GM19239 (cell line): ENCODE measurements around the gene TMOD3.

Experiments used
- DNase-seq: peaks from one replicate; pipeline ENCODE4 v3.0.0; 2011; ENCODE audit warnings: low spot score; ENCODE audit not compliant: insufficient read length
- FAIRE-seq: peaks from 2 replicates; lab custom pipeline; 2011; peaks lifted over from hg19 to GRCh38; lab: Jason Lieb, UNC

TMOD3 gene

DNA sequence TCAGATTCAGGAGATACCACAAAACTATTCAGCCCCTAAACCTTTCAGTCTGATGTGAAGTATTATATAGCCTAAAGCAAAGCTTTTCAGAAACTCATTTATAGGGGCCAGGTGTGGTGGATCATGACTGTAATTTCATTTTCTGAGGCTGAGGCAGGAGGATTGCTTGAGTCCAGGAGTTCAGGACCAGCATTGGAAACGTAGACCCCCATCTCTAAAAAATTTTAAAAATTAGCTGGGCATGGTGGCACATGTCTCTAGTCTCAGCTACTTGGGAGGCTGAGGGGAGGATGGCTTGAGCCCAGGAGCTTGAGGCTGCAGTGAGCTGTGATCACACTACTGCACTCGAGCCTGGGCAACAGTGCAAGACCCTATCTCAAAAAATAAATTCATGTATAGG lies 60.0 kb downstream of the TMOD3 start:
- DNase-seq (no peak), FAIRE-seq (no peak)

DNA sequence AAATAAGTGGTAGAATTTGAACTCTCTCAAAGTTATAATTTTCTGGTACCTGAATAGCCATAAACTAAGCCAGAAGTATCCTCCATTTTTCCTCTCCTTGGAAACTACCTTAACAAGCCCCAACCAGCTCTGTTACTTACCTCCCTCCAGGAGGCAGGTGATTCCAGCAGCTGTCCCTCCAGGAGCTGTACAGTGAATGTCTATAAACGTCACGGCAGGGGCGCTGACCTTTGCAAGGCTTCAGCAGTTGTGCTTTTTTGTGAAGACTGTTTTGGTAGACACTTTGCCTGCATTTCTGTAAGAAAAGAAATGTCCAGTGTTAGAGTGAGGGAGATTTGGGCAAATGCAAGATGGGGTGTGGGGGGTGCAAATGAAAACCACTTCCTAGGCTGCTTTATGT lies 75.0 kb downstream of the TMOD3 start:
- FAIRE-seq: no peak
- DNase-seq: no peak

DNA sequence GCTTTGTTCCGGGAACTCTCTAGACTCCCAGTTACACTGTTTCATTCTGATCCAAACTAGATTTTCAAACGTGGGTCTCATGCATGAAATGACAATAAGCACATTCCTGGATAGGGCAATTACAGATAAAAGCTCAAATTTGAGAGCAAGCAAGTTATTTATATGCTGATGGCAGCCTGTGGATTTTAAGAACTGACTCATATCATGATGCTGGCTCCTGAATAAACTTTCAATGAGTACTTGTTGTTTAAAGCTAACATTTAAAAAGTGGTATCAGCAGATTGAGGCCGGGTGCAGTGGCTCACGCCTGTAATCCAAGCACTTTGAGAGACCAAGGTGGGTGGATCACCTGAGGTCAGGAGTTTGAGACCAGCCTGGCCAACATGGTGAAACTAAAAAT lies 75.5 kb downstream of the TMOD3 start:
- DNase-seq (no peak), FAIRE-seq (no peak)

DNA sequence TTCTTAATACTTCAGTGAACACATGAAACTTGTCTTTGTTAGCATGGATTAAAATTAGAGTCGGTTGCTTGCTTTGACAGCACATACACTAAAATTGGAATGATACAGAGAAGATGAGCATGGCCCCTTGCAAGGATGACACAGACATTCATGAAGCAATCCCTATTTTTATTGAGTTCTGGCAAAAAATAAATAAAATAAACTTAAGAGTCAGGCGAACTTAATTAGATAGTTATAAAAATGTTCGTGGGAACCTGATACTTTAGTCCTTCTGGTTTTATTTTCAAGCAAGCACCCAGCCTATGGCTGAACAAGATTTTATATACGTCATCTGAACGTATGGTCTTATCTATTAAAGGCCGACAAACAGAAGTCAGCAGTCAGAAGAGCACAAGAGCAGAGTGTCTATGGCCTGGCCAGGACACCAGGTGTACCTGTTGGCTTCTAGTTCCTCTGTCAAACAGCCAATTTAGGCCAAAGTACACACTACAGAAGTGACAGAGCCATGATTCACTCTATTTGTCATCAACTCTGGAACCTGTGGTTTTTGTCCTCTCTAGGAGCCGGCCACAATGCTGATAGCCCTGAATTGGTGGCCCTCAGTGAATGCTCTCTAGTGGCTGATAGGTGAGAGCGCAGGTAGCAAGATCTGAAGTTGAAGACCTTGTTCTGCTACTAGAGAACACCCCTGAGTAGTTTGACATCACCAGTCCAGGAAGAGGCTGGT lies 77.8 kb downstream of the TMOD3 start:
- DNase-seq (no peak), FAIRE-seq (no peak)

DNA sequence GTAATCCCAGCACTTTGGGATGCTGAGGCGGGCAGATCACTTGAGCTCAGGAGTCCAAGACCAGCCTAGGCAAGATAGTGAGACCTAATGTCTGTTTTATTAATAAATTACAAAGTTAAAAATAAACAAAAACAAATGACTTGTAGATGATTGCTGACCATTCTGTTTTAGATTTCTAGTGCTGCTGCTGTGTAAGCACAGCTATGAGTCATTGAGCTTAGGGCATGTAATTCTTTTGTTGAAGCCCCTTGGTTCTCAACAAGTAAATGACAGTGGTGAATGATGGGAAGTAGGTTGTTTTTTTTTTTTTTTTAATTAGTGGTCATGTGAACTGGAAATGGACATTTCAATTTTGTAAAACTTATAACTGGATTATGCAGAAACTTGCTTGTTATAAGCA lies 78.9 kb downstream of the TMOD3 start:
- FAIRE-seq (no peak), DNase-seq (no peak)

DNA sequence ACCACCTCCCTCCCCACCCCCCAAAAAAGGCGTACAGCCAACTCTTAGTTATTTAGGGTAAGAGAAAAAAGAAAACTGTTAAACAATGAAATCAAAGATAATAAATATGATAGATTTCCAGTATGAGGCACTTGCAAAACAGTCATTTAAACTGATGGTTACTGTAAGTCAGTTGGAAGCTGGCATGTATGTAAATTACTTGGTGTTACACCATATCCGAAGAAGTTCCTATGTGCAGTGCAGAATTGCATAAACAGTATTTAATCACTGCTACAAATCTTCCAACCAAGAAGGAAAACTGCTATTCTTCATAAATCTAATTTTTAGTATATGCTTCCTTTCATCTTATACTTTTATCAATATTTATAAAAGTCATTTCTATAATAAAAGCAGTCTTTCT lies 80.1 kb downstream of the TMOD3 start:
- no peak for DNase-seq
- no peak for FAIRE-seq

DNA sequence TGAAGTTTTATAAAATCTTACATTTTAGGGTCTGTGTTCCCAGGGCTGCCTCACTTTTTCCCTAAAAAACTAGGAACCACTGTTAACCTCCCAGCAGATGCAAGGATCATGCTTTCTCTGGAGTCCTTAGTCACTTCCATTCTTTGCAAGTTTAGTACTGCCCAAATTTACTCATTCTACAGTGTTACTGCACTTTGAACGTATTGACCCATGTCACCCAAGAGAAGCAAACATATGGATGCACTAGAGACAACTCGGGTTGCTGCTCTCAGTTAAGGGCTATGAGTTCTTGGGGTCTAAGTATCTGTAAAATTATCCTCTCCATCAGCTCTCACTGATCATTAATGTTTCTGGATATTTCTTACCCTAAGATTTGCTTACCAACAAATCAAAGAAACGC lies 83.1 kb downstream of the TMOD3 start:
- DNase-seq: no peak
- FAIRE-seq: no peak

DNA sequence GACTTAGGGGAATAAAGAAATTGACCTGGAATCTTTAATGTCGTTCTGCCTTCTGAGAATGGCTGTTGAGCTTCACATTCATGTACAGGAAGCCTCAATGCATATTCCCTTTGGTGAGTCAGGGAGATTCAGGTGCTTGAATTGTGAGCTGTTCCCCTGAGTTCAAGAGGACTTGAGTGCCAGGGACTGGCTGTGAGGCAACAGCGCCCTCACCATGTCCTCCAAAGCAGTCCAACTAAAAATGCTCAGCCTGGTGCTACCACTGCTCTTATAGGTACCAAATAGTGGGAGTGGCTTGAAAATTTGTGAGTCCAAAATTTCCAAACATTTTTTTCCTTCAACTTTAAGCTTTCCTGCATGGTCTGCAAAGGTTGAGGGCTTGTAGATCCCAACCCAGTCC lies 88.0 kb downstream of the TMOD3 start:
- DNase-seq (no peak), FAIRE-seq (no peak)

DNA sequence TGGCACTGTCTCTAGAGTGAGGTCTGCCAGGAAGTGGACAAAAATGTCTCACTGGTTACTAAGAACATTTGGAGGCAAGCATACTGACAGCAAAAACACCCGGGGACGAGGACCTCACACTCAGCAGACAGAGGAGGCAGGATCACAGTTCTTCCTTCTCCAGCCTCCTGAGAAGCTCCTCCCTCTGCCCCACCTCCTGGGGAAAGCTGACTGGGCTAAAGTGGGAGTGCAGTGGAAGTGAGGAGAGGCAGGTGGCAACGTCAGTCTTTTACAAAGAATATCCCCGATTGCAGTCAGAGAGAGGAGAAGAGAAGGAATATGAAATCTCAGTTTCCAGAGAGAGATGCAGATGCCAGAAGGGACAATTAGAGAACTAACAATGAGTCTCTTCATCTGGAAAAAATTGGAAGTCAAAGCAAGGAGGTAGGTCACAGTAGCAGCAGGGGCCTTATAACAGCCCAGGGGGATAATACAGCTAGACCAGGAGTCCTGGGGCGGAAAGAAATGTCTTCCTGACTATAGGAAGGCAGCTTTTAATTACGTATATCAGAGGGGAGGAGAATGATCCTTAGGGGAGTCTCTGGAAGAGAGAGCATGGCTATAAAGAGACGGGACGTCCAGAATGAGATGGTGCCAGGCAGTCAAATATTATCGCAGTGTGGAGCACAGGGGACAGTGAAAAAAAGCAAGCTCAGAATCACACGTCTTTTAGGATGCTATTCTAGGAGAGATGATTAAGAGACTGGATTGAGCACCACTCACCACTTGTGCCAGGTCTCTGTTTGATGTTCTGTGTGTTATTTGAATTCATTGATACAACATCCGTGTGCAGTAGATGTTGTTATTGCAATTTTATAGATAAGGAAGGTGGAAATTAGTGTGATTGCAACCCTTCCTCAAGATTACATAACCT lies 95.0 kb downstream of the TMOD3 start:
- FAIRE-seq: no peak
- DNase-seq: no peak

DNA sequence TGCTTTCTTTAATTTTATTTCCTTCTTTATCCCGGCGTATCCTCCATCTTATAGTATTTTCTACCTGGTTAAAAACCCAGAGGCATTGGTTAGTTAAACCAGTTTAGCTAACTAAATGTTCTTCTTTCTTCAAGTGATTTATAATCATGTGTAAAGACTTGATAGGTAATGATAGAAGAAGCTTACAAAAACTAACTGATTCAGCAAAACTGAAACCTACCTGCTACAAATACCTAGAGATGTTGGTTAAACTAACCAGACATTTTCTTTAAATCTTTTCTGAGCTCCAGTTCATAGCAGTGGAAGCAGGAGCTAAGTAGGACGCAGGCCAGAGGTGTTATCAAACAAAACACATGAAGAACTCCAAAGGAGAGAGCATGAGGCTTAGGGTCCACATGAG lies 97.4 kb downstream of the TMOD3 start:
- FAIRE-seq (no peak), DNase-seq (no peak)

DNA sequence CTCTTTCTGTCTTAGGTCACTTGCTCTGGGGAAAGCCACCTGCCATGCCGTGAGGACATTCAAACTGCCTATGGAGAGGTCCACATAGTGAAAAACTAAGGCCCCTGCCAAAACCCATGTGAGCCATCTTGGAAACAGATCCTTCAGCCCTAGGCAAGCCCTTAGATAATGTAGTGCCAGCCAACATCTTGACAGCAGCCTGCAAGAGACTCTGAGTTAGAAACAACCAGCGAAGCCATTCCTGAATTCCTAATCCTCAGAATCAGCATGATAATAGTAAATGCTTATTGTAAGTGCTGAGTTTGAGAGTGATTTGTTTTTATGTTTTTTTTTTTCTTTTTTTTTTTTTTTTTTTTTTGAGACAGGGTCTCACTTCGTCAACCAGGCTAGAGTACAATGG lies 101.6 kb downstream of the TMOD3 start:
- FAIRE-seq (no peak), DNase-seq (no peak)

DNA sequence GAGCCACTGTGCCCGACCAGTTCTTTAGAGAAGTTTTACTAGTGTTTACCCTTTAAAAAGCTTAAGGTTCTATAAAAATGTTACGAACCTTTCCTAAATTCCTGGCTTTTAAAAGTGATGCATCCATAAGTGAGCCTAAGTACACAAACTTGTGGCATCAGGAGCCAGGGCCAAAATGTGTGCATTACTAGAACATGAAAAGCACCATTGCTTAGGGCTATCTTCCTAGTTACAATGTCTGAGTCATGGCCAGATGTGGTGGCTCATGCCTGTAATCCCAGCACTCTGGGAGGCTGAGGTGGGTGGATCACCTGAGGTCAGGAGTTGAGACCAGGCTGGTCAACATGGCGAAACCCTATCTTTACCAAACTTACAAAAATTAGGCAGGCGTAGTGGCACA lies 102.2 kb downstream of the TMOD3 start:
- FAIRE-seq: no peak
- no peak for DNase-seq

DNA sequence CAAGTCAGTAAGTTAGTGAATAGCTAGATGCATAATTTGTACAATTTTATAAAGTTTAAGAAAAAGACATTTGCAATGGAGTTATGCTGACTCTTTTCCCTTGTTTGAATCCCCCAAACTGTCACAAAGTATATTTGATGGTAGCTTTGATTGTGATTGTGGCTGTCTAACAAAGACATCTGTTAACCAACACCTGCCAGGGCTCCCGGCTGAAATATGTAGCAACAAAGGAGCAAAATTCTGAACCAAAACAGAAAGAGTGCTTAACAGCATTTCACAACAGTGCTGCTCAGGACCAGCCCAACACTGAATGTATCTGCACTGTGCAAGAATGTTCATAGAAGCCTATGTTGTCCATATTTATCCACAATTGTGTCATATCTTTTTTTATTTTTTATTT lies 102.7 kb downstream of the TMOD3 start:
- DNase-seq (no peak), FAIRE-seq (no peak)

DNA sequence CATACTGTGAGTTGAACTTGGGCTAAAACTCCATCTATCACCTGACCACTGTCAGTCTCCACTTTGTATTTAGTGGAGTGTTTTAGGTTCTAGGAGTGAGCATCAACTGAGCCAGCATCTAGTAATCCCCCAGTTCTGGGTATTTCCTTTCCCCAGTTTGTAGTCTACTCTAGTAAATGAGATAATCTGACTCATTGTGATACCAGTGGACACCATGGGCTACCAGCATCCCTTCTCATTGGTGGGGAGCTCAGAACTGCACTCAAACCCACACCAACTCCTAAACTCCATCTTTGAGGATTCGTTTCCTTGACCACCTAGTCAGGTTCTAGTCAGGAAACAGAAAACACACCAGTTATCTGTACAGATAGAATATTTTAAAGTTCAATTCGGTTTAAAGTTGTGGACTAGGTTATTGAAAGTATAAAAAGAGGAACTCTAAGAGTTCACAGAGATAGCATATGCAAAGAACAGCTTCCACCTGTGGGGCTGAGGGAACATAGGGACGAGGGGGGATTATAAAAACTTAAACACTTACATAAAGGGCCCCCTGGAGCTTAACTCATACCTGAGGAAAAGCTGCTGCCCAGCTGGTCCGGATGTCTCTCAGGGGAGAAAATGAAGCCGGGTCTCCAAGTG lies 106.1 kb downstream of the TMOD3 start:
- FAIRE-seq (peak; percentile 64), DNase-seq (peak; percentile 37)

DNA sequence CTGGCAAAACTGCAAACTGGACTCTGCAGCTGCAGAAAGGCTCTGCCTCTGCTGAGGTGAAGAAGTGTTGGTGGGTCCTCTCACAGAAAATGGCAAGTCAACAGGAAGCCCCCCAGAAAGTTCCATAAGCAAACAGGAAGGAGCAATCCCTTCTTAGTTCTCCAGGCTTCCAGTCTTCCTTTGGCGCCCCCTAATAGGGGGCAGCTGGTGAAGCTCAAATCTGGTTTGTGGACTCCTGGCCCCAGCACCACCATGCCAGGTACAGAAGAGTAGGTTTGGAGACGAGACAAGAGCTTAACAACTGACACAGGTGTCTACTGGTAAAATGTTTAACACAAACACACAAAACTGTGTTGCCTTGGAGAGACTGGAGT lies 106.6 kb downstream of the TMOD3 start:
- no peak for FAIRE-seq

DNA sequence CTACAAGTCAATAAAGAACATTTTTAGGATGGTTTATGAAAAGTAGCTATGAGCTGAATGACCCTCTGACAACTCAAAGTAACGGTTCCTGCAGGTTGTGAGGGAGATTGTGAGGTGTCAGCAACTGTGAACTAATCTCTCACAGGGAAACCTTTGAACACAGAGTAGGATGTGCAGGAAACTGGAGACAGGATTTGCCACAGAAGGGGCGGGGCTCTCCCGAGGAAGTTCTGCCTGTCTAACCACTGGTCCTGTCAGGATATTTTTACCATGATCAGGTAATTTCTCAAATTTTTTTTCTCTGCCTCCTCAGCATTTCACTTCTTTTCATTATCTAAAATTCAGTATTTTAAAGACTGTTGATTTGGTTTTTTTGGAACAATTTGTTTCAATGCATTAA lies 108.8 kb downstream of the TMOD3 start:
- no peak for FAIRE-seq
- no peak for DNase-seq

More for the DNA sequence above, 106.6 kb downstream of the TMOD3 start:
- DNase-seq: no peak

DNA sequence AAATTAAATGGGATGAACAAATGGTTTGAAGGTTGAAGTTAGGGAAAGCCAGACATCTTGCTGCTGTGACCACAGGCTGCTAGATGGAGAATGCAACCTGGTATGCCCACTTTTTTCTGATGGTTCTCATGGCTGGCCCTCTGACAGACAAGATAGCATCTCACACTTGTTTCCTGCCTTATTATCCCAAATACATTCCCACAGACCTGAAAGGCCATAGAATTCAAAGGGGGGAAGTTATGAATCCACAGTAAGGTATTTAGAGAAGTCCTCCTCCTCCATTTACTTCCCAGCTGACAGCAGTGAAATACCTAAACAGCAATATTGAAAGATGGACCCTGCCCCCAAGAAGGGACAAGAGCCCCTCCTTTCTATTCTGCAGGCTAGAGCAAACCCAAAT lies 109.8 kb downstream of the TMOD3 start:
- FAIRE-seq: no peak

DNA sequence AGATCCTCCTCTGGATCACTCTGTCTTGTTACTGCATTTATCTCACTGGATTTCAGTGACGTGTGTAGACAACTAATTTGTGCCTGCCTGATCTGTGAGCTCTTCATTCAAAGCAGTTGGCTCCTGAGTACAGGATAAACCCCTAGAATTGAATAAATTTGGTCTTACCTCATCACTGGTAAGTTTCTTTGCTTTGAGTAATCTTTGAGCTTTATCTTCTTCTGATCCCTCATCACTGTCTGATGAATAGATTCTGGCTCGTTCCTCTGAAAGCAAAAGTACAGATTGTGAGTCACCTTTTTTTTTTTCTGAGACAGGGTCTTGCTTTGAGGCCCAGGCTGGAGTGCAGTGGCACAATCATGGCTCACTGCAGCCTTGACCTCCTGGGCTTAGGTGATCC lies 117.7 kb downstream of the TMOD3 start:
- FAIRE-seq: no peak

More for the DNA sequence above, 109.8 kb downstream of the TMOD3 start:
- no peak for DNase-seq

DNA sequence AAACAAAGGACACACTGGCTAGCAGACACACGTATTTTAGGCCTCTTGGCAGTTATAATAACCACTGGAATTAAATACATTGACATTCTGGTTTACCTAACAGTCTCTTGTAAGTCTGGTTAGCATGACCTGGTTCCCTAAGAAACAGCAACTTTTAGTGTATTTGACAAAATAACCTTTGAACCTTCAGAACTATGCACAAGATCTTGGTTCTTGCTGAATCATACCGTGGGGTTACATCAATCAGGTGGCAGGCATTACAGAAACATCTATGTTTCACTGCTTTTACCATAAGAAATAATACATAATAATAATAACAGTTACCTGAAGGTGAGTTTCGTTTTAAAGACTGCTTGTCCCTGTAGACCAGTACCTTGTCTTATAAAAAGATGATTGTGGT lies 123.4 kb downstream of the TMOD3 start:
- FAIRE-seq: no peak
- no peak for DNase-seq

More for the DNA sequence above, 117.7 kb downstream of the TMOD3 start:
- DNase-seq: no peak

DNA sequence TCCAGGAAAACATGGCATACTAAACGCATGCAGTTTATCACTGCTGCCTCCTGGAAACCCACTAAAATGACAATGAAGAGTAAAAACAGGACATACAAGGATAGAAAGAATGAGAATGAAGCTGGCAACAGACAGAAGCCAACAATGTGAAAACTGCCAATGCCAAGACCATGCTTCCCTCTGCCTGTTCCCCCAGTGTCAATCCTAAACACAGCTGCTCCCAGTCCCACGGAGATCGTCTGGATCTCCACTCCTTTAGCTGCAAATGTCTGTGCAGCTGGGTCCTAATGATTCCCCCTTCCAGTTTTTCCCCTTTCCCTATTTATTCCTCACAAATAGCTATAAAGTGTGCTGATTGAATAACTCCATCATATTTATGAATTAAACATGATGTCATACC lies 126.1 kb downstream of the TMOD3 start:
- no peak for DNase-seq
- no peak for FAIRE-seq
